GM04503 (cell line): ENCODE measurements around the gene FGGY.
"Not testable (repeated sequence)": the region's sequence is repeated elsewhere in the genome, so short reads cannot be mapped to it uniquely, and the experiment has no call there.

Experiments used
- DNase-seq: peaks from one replicate; pipeline ENCODE4 v3.0.0-alpha.2; 2012; ENCODE audit warnings: low read depth

The FGGY gene

DNA sequence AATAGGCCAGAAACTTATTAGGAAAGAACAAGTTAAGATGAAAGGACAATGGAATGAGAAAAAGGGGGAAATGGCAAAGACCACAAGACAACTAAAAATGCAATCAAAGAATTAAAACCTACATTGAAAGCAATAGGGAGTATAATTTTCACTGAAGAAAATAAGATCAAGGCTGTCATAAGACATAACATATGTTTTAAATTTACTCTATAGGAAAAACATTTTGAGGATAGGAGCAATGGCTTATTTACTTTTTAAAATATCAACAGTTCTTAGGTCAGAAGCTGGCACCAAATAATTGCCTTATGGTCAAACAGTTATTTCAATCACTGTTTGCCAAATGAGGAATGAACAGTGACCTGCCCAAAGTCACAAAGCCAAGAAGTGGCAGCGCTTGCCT is 346.6 kb downstream of the FGGY start:
- DNase-seq: no peak

DNA sequence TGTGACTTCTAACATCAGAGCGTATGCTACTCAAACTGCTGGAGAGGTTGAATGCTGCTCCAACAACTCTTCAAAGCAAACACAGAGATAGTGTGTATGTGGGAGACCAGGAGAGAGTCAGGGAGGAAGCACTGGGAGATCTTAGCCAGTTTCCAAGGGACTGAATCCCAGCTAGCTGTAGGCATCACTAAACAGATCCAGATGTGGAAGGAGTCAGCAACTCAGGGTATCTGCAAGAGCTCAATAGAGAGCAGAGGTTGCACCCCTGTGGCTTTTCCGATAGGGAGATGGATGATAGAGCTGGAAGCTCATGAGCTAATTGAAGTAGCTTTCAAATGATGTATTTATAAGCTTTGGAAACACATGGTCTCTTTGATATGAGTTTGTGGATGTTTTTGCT is 349.0 kb downstream of the FGGY start:
- peak; percentile 63 for DNase-seq

DNA sequence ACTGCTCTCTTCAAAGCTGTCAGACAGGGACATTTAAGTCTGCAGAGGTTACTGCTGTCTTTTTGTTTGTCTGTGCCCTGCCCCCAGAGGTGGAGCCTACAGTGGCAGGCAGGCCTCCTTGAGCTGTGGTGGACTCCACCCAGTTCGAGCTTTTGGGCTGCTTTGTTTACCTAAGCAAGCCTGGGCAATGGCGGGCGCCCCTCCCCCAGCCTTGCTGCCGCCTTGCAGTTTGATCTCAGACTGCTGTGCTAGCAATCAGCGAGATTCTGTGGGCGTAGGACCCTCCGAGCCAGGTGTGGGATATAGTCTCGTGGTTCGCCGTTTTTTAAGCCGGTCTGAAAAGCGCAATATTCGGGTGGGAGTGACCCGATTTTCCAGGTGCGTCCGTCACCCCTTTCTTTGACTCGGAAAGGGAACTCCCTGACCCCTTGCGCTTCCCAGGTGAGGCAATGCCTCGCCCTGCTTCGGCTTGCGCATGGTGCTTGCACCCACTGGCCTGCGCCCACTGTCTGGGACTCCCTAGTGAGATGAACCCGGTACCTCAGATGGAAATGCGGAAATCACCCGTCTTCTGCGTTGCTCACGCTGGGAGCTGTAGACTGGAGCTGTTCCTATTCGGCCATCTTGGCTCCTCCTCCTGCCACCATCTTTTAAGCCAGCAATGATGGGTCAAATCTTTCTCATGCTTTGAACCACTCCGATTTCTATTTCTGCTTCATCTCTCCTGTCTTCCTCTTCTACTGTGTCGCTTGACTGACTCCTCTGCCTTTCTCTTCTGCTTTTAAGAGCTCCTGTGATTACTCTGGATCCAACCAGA is 356.5 kb downstream of the FGGY start:
- not testable (repeated sequence) for DNase-seq

DNA sequence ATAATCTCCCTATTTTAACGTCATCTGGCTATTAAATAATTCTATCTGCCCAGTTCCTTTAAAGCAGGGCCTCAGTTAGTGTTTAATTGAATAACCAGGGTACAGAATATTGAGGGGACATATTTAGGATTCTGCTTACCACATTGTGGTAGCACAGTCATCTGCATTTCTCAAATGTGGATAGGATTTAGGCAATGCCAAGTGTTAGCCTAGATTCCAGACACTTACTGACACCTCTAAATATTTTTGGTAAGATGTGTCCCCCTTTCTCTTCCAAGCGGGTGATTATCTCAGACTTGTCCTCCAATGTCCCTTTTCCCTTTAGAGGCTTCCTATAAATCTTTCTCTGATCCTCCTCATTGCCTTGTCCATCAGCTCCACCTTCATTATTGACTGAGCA is 357.1 kb downstream of the FGGY start:
- DNase-seq: no peak

DNA sequence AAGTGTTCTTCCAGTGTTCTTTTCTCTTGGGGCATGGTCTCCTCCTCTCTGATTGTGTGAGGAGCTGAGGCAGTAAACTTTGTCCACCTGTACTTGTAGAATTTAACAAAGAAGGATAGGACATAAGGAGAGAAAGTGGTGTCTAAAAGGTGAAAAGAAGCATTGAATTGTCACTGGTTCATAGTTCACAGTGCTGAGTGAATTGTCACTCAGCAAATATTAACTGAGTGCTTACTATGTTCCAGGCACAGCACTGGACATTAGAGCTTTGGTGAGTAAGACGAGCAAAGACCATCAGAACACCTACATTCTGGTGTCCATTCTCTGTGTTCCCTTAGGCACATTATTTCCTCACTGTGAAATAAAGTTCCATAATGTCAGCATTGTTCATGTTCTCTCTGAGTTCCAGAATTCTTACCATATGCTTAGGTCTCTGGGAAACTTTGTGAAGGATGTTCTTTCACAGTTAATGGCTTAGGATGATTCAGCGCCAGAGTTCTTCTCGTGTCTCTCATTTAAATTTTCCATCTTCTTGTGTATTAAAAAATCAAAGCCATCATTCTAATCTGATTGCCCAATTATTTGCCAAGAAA is 361.1 kb downstream of the FGGY start:
- no peak for DNase-seq

DNA sequence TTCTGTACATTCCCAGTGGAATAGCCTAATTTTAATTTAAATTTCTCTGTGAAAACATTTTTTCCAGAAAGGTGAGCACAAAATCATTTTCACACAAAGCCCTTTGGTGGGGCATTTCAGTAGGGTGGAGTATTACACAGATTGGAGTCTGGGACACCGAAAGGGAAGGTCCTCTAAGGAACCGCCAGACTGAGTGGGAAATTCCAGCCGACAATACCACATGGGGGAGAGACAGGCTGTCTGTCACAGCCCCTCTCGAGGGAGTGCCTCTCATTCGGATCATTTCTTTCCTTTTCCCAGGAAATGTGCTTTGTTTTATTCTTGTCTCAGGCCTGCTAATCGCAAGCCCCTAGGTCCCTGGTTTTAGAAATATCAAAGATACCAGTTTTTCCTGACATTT is 367.3 kb downstream of the FGGY start:
- no peak for DNase-seq

DNA sequence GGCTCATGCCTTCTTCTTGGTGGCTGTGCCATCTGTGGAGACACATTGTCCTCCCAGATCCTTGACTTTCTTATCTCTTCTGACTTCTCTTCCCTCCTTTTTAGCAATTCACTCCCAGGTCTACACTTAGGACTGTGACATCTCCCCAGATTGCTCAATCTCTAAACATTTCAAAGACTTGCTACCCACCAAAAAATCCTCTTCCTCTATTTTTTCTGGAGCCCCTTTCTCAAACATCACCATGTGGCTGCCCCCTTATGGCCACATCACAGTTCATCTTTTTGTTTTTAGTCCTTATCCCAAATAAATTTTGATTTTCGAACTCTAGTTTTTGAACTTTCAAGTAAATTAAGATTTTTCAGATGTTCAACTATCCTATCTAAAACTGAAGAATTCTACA is 369.2 kb downstream of the FGGY start:
- no peak for DNase-seq

DNA sequence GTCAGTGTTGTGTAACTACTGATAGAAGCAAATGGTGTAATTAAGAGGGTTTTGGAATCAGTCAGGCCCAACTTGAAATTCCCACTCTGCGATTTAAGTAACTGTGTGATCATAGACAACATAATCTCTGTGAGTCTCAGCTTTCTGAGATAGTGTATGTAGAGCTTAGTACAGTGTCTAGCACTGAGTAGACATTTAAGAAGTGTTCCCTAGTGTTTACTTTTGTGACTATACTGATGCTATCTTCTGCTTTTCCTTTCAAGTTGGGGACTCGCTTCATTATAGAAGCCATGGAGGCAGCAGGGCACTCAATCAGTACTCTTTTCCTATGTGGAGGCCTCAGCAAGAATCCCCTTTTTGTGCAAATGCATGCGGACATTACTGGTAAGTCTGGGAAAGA is 370.1 kb downstream of the FGGY start:
- no peak for DNase-seq

DNA sequence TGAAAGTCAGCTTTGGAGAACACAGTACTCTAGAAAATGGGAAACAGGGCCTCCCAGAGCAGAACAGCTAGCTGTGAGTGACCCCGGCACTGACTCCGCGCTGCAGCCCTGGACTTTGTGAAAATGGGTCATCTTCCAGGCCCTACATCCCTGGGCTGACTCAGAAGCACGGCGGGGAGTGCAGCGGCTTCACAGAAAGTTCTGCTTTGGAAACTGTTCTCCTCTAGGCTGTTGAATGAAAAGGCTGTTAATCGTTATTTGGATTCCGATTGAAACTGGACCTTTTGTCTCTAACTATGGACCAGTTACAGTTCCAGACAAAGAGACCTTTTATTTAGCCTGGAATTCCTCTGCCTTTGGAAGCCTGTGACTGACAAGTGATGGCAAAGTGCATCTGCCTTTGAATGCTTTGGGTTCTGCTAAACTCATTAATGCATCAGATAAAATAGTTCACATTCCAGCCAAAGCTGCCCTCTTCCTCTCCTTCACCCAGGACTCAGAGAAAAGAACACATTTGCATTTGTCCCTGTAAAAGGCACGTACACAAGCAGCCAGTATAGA is 372.9 kb downstream of the FGGY start:
- DNase-seq: no peak

DNA sequence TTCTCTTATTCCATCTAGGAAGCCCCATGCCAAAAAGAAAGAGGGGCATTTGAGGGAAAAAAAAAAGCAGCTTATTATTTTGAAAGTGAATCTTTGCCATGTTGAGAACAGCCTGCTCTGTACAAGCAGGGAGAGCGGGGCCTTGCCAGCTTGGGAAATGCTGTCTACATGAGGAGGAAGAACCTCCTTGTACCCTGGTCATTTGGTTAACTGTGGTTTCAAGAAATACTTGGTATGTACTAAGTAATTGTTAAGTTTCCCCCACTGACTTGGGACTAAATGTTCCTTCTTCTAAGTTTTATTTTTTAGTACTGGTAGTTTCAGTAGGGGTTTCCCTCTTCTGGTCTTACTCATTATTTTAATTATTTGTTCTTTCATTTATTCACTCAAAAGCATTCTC is 373.8 kb downstream of the FGGY start:
- no peak for DNase-seq

DNA sequence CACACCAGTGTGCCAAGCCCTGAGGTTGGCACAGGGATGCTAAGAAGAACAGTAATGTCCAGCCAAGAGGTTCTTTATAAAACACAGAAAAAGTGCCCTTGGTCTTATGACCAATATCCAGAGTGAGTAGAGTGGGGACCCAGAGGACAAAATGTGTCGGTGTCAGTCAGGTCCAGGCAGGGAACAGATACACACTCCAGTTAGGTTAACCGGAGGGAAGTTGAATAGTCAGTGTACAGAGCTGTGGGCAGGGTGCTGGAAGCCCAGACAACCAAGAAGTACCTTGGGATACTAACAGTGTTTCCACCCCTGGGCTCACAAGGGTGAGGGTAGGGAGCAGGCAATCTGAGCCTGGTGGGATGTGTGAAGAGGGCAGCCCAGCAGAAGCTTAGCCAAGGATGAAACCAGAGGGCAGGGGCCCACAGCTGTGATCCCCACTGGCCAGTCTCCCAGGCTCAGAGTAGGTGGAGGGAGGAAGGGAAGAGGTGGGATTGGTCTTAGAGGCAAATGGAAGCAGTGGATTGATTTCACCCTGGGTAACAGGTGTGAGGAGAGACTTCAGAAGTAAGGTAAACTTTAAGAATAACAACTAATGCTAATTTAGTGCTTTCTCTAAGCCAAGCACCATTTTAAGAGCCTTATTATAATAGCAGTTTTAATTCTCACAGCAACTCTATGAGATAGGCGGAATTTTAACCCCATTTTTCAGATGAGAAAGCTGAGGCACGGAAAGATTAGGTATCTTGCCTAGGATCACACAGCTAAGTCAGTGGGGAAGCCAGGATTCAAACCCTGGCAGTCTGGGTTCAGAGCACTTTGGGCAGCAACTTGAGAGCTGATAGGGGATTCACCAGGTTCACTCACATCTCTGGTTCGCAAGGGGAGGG is 374.4 kb downstream of the FGGY start:
- DNase-seq: no peak

DNA sequence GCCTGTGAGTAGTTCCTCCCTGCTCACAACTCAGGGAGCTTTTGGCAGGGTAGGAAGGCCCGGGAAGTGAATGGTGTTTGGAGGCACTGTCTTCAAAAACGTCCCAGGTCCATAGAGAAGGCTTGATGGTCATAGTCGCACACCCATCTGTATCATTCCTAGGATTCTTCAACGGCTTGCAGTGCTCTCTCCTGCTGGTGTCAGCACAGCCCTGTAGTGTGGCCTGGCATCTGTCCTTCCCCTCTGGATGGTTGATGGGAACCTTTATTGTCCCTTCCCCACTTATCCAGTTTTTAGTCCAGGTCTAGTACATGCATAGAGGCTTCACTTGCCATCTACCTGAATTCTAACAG is 375.0 kb downstream of the FGGY start:
- DNase-seq: no peak

DNA sequence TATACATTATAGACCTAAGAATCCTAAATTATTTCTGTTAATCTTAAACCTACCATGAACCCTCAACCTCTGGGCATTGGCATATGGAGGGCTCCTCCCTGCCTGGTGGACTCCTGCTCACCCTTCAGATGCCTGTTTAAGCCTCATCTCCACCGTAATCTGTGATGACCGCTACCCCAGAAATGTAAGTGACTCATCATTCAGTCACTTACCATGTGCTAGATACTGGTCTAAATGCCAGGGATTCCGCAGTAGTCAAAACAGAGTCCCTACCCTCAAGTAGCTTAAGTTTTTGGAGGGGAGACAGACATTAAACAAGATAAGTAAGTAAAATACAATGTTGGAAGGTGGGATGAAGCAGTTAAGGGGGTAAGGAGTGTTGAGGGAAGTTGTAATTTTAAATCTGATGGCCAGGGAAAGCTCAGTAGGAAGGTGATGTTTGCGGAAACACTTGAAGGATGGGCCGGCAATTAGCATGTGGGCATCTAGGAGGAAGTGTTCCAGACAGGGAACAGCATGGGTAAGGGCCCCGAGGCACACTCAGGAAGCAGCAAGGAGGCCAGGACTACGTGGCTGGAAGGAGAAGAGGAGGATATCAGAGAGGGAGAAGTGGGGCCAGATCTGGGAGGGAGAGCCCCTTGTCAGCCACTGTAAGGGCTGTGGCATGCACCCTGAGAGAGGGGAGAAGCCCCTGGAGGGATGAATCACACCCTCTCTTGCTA is 376.1 kb downstream of the FGGY start:
- no peak for DNase-seq

DNA sequence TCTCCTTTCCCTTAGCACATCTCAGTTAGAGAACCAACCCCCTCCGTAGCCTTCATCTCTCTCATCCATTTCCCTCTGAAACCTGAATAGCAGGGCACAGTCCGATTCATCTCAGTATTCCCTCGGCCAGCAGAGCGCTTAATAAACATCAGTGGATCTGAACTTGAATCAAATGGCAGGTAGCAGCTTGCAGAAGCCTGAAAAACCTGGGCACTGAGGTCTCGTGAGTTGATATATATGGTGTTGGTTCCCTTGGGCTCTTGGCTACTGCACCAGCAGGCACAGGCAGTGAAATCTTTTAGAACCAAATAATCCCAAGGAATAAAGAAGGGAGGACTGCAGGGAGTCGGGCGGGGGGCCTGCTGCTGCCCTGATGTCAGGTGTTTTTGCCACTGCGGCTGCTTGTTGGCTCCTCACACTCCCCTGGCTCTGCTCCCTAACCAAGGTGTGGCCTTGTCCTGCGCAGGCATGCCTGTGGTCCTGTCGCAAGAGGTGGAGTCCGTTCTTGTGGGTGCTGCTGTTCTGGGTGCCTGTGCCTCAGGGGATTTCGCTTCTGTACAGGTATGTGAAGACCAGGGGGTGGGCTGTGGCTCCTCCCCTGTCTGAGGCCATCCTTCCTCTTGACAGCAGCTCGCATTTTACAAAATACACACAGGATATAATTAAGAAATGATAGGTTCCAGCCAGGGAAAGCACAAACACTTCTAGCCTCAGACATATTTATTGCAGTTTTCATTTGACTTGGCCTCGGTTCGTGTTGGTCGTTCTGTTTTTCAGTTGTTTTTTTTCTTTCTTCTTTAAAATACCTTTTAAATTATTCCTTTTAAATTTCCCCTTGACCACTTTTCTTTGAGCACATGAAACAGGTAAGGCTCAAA is 376.9 kb downstream of the FGGY start:
- no peak for DNase-seq

DNA sequence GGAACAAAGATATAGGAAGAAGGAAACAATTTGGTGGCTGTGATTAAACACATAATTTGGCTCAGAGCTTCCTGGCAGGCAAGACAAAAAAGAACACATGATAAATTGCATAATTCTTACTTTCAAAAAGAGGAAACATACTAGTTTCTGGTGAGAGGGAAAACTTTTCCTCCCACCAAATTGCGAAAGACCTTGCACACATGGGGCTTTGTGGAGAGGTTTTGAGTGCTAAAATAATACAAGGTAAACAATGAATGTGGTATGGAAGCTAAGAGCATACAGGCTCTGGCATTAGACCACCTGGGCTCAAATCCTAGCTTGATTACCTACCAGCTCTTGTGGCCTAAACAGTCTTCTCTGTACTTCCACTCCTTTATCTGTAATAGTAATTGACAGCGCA is 377.7 kb downstream of the FGGY start:
- no peak for DNase-seq

DNA sequence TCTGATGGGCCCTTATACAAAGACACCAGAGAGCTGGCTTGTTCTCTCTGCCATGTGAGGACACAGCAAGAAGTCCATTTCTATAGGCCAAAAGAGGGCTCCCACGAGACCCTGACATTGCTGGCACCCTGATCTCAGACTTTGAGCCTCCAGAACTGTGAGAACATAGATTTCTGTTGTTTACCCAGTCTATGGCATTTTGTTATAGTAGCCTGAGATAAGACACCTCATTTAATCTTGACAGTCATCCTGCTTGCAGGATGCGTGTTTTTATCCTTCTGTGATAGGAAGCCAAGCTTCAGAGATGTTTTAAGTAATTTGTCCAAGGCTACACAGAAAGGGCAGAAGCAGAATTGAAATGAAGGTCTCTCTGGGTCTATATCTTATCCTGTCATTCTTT is 379.0 kb downstream of the FGGY start:
- no peak for DNase-seq

DNA sequence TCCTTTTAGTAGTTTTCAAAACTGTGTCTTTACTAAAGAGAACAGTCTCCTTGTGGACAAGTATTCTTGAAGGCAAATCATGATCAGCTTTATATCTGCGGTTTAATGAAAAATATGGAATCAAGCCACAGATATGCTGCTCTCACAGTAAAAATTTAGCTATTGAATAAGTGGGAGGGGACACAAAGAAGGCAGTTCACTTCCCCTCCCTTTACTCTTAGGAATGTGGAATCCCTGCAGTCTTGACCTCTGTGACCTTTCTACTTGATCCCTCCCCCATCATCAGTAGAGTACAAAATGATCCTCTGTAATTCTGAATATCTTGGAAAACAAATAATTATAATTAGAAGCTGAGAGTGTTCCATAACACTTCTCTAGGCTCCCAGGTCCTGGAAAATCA is 381.1 kb downstream of the FGGY start:
- DNase-seq: no peak

DNA sequence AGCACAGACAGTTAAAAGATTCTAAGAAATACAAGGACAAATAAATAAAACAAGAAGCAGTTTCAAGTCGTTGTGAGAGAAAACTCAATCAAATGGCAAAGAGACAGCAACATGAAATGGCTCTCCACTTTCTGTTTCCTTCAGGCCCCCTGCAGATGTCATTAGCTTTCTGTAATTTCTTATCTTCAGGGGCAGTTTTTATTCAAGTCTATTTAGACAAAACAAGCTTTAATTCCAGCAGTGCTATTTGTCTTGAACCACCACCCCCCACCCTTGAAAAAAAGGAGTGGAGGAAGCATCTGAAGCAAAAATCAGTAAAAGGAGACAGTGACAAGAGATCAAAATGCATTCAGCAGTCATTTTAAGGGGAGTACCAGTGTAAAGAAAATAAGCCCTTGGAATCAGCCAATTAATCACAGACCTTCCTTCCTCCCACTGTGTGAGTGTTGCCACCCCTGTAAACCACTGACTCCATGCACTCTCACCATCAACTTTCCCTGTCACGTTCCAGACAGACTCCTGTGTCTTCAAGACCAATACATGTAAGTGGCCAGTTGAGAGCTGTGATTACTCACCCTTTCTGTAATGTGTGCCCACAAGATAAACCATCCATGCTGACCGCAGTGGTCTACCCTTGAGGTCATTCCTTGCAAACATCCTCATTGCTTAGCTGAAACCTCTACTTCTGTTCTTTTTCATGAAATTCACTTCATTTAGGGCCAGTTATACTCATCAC is 381.8 kb downstream of the FGGY start:
- peak; percentile 82 for DNase-seq

DNA sequence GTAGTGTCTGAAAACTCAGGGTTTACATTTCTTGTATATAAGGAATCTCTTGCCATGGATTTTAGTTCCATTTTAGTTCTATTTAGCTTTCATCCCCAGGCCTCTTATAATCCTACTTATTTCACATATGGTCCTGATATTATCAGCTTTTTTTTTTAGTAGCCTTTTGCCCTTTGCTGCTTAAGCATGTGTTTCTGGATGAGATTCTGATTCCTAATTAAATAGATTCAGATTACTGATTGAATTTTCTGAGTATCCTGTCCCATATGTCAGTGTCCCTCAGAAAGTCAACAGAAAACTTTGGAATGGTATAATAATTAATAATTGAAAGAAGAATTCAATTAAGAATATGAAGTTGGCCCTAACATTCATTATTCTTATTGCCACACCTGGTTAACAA is 383.1 kb downstream of the FGGY start:
- DNase-seq: no peak

DNA sequence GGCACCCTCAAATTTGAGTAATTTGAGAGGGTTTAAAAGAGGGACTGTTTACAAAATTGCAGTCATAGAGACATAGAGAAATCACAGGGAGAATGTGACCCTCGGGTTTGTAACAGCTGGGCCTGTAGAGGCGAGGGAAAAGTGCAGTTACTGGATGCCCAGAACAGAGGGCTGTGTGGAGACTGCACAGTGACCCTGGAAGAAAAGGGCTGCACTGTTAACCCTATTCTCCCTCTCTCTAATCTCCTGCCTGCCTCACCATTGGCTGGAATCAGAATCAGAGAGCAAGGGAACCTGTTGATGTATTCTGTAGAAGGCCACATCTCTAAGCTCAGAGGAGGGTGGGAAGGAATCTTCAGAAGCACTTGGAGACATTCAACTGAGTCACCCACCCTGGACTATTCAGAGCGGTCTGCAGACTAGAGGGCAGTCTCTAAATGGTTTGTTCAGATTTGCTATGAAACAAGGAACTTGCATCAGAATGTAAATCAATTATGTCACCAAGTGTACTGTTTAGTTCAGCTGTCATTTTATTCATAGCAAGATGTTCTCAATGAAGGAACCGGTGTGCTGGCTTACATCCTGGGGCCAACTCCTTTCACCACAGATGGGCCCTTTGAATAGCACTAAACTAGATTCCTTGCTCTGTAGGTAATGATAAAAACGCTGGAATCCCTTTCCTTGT is 385.6 kb downstream of the FGGY start:
- DNase-seq: no peak
